ENCODE measurements around the gene RNU1-3.

Gene RNU1-3

GRCh38 chr1:16617778-16618580, 48.8 kb downstream of the RNU1-3 start:
- DNase-seq = no peak

GRCh38 chr1:16617114-16617631, 49.6 kb downstream of the RNU1-3 start:
- no peak for DNase-seq

All from OCI-M1 (cell line).